Right ventricle myocardium inferior (tissue), 1 donor: Measurements from ENCODE around the gene SLC30A7. TPM values are rescaled to one million over a fixed set of nuclear protein-coding genes. Genes with fewer than 3 reads are reported as not detected.
"Not testable (repeated sequence)": the region's sequence is repeated elsewhere in the genome, so short reads cannot be mapped to it uniquely, and the experiment has no call there.

ENCODE experiments used
- ATAC-seq: fragments of 200-7000 bp; cut with Tn5 transposase; one replicate; pipeline ENCODE4 v1.9.1; 2020; ENCODE audit warnings: mild to moderate bottlenecking, moderate library complexity
- DNase-seq: peaks from one replicate; pipeline ENCODE4 v3.0.0; 2021; ENCODE audit errors: missing footprints
- intact Hi-C: fragments of 100-400 bp; cut with DNase I; formaldehyde crosslinking; loops from one replicate; pipeline ENCODE4 v1.11.0; 2022
- total RNA-seq: library from RNA; stranded (reverse); fragmentation: NEBNext Ultra II Directional; extraction: Animal tissue kit (Norgen Biotek cat#: 25700); gene quantifications from one replicate; pipeline ENCODE4 v1.2.1, GENCODE V29; 2021
- donor health status: DM: no; HTN: yes; CAD: no; lungs with severe emphysema.

The SLC30A7 gene
- total RNA-seq, 1 donor from 2014 or later: 5.5 TPM

- ATAC-seq: no peak
- intact Hi-C loops: no loop called here
These were observed 30.4 kb downstream of the SLC30A7 start for GRCh38 chr1:100926240-100926639.

GRCh38 chr1:100927276-100927675, 31.4 kb downstream of the SLC30A7 start:
- intact Hi-C loops: no loop called here
- ATAC-seq: no peak
- DNase-seq: no peak

More at GRCh38 chr1:100926240-100926639, 30.4 kb downstream of the SLC30A7 start:
- no peak for DNase-seq

GRCh38 chr1:100928128-100928527, 32.2 kb downstream of the SLC30A7 start:
- no peak for DNase-seq
- intact Hi-C loops: no loop called here
- no peak for ATAC-seq

GRCh38 chr1:100930494-100930893, 34.6 kb downstream of the SLC30A7 start:
- DNase-seq (no peak), ATAC-seq (no peak)
- intact Hi-C loops: loop anchor here (10.0 kb wide), 1 partner anchor 204 kb away; no protein-coding TSS in a partner anchor

GRCh38 chr1:100931716-100932115, 35.8 kb downstream of the SLC30A7 start:
- DNase-seq (no peak), ATAC-seq (no peak)
- intact Hi-C loops: loop anchor here (10.0 kb wide), 1 partner anchor 203 kb away; no protein-coding TSS in a partner anchor

- intact Hi-C loops: loop anchor here (10.0 kb wide), 1 partner anchor 201 kb away; no protein-coding TSS in a partner anchor
- ATAC-seq, DNase-seq: not testable (repeated sequence)
These were observed 37.7 kb downstream of the SLC30A7 start for GRCh38 chr1:100933555-100933954.

GRCh38 chr1:100936194-100936967, 40.5 kb downstream of the SLC30A7 start:
- ATAC-seq (no peak), DNase-seq (no peak)
- intact Hi-C loops: loop anchor here (10.0 kb wide), 1 partner anchor 198 kb away; no protein-coding TSS in a partner anchor

GRCh38 chr1:100941098-100941527, 45.2 kb downstream of the SLC30A7 start:
- DNase-seq: no peak
- intact Hi-C loops: no loop called here
- no peak for ATAC-seq

GRCh38 chr1:100941580-100942216, 45.8 kb downstream of the SLC30A7 start:
- DNase-seq: no peak
- intact Hi-C loops: no loop called here
- ATAC-seq: no peak

- intact Hi-C loops: no loop called here
- DNase-seq: no peak
- ATAC-seq: no peak
These were observed 46.6 kb downstream of the SLC30A7 start for GRCh38 chr1:100942304-100943046.

- no peak for ATAC-seq
- no peak for DNase-seq
- intact Hi-C loops: no loop called here
These were observed 47.6 kb downstream of the SLC30A7 start for GRCh38 chr1:100943533-100943932.

GRCh38 chr1:100946064-100946463, 50.2 kb downstream of the SLC30A7 start:
- DNase-seq, intact Hi-C loops, ATAC-seq: not testable (repeated sequence)

- ATAC-seq, DNase-seq, intact Hi-C loops: not testable (repeated sequence)
These were observed 51.9 kb downstream of the SLC30A7 start for GRCh38 chr1:100947816-100948215.

GRCh38 chr1:100948721-100949405, 53.0 kb downstream of the SLC30A7 start:
- ATAC-seq, intact Hi-C loops, DNase-seq: not testable (repeated sequence)

GRCh38 chr1:100949515-100950158, 53.7 kb downstream of the SLC30A7 start:
- ATAC-seq, intact Hi-C loops: not testable (repeated sequence)
- peak; percentile 72 for DNase-seq

GRCh38 chr1:100950337-100950736, 54.4 kb downstream of the SLC30A7 start:
- intact Hi-C loops: no loop called here
- ATAC-seq: no peak
- DNase-seq: no peak

- ATAC-seq (no peak), DNase-seq (no peak)
- intact Hi-C loops: no loop called here
These were observed 54.9 kb downstream of the SLC30A7 start for GRCh38 chr1:100950781-100951180.

GRCh38 chr1:100952104-100952745, 56.3 kb downstream of the SLC30A7 start:
- intact Hi-C loops: no loop called here
- ATAC-seq (no peak), DNase-seq (no peak)
